ENCODE data around the gene CRYL1.

CRYL1 gene

GRCh38 chr13:20414546-20415305 lies 110.9 kb downstream of the CRYL1 start:
- no peaks in the 10 kb centered on the region for H3K27me3 ChIP-seq (ENCODE audit: control insufficient read depth, insufficient read depth, low read length)
- no CpG with 5 or more reads among the region's 45 CpGs for WGBS (ENCODE audit: insufficient coverage, insufficient read length)
- H3K4me1 ChIP-seq (ENCODE audit: control insufficient read depth, insufficient read depth, low read length): peaks cover 4% of the 10 kb centered on the region; the same call in 1 of the 2 replicates
- H3K4me3 ChIP-seq (ENCODE audit: low read length): no peak overlapping the region
- no peaks in the 10 kb centered on the region for H3K36me3 ChIP-seq (ENCODE audit: control insufficient read depth, insufficient read depth, low read length)
- DNase-seq (ENCODE audit: low read depth, low spot score): no peak
- no peak overlapping the region for H3K27ac ChIP-seq (ENCODE audit: low read length)
- H3K9me3 ChIP-seq (ENCODE audit: control insufficient read depth, insufficient read depth, low read length): no peaks in the 10 kb centered on the region

GRCh38 chr13:20412691-20413355 lies 112.8 kb downstream of the CRYL1 start:
- H3K36me3 ChIP-seq (ENCODE audit: control insufficient read depth, insufficient read depth, low read length): no peaks in the 10 kb centered on the region
- H3K9me3 ChIP-seq (ENCODE audit: control insufficient read depth, insufficient read depth, low read length): no peaks in the 10 kb centered on the region
- no CpG with 5 or more reads among the region's 7 CpGs for WGBS (ENCODE audit: insufficient coverage, insufficient read length)
- H3K4me1 ChIP-seq (ENCODE audit: control insufficient read depth, insufficient read depth, low read length): peaks cover 4% of the 10 kb centered on the region; the same call in 1 of the 2 replicates
- H3K4me3 ChIP-seq (ENCODE audit: low read length): no peak overlapping the region
- H3K27ac ChIP-seq (ENCODE audit: low read length): no peak overlapping the region
- DNase-seq (ENCODE audit: low read depth, low spot score): peak; percentile 64
- no peaks in the 10 kb centered on the region for H3K27me3 ChIP-seq (ENCODE audit: control insufficient read depth, insufficient read depth, low read length)

DNA sequence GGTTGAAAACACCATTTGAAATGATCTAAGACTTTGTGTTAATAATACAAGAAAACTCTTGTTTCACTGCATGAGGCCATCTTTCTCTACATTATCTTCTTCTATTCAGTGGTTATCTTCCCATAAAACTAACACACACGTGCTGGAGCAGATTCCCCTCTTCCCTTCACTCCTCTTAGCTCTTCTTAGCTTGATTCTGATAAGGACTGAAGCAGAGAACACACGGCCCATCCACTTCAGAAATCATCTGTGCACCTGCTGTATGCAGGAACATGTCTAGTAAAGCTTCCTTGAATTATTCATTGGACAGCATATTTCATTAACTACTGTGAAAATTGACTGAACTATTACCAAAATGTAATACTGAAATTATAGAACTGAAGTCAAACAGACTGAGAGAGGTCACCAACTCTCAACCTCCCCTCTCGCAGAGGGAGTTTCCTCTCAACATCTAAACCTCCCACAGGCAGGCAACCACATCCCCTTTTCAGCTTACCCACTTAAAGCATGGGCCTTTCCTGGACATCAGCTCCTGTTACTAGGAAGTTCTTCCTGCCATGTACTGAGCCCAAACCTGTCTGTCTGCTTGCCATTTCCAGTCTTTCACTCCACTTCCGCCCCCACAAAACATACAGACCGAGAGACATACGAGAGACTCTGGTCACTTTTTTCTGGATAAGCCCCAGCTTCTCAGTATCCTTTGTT lies 113.9 kb downstream of the CRYL1 start:
- no CpG with 5 or more reads among the region's 6 CpGs for WGBS (ENCODE audit: insufficient coverage, insufficient read length)

DNA sequence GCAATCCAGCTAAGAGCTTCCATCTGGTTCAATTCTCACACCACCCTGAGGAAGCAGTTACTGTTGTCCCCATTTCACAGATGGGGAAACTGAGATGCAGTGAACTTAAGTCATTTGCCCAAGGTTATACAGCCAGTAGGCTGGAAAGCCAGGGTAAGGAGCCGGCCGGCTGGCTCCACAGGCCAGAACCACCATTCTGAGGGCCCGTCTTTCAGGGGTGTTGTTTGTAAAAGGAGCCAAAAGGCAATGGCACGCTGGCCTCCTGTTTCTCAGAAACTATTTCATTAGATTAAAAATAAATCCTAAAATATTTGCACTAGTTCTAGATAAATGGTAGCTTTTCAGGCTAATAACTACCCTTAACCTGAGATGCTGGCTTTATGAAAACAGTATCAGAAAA lies 114.9 kb downstream of the CRYL1 start:
- no CpG with 5 or more reads among the region's 4 CpGs for WGBS (ENCODE audit: insufficient coverage, insufficient read length)
- H3K9me3 ChIP-seq (ENCODE audit: control insufficient read depth, insufficient read depth, low read length): no peaks in the 10 kb centered on the region
- no peak overlapping the region for H3K4me3 ChIP-seq (ENCODE audit: low read length)
- H3K27ac ChIP-seq (ENCODE audit: low read length): no peak overlapping the region
- DNase-seq (ENCODE audit: low read depth, low spot score): no peak
- H3K27me3 ChIP-seq (ENCODE audit: control insufficient read depth, insufficient read depth, low read length): no peaks in the 10 kb centered on the region
- H3K36me3 ChIP-seq (ENCODE audit: control insufficient read depth, insufficient read depth, low read length): no peaks in the 10 kb centered on the region
- H3K4me1 ChIP-seq (ENCODE audit: control insufficient read depth, insufficient read depth, low read length): peaks cover 4% of the 10 kb centered on the region; the same call in 1 of the 2 replicates

More for the DNA sequence above, 113.9 kb downstream of the CRYL1 start:
- no peak overlapping the region for H3K4me3 ChIP-seq (ENCODE audit: low read length)
- H3K27ac ChIP-seq (ENCODE audit: low read length): no peak overlapping the region
- no peaks in the 10 kb centered on the region for H3K36me3 ChIP-seq (ENCODE audit: control insufficient read depth, insufficient read depth, low read length)
- H3K27me3 ChIP-seq (ENCODE audit: control insufficient read depth, insufficient read depth, low read length): no peaks in the 10 kb centered on the region
- no peak for DNase-seq (ENCODE audit: low read depth, low spot score)
- H3K4me1 ChIP-seq (ENCODE audit: control insufficient read depth, insufficient read depth, low read length): peaks cover 4% of the 10 kb centered on the region; the same call in 1 of the 2 replicates
- H3K9me3 ChIP-seq (ENCODE audit: control insufficient read depth, insufficient read depth, low read length): no peaks in the 10 kb centered on the region

DNA sequence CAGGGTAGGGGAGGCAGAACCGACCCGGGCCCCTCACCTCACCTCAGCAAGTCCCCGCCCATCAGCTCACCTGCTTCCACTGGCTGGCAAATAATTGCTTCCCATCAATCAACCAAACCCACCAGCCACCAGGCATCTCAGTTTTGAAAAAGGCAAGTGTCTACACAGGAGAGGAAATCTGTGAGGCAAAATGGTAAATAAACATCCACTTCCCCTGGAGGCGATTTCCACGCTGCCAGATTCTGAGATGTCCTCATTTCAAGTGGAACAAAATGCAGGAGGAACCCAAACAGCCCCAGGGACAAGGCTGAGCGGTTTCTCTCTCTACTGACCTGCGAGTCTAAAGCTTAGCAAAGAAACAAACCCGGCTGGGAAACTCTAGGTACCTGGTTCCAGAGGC lies 117.5 kb downstream of the CRYL1 start:
- Histone ChIP-seq H3K4me3 (ENCODE audit: low read length) (no peak overlapping the region), H3K36me3 (ENCODE audit: control insufficient read depth, insufficient read depth, low read length) (no peaks in the 10 kb centered on the region), H3K27me3 (ENCODE audit: control insufficient read depth, insufficient read depth, low read length) (no peaks in the 10 kb centered on the region), H3K9me3 (ENCODE audit: control insufficient read depth, insufficient read depth, low read length) (no peaks in the 10 kb centered on the region), H3K4me1 (ENCODE audit: control insufficient read depth, insufficient read depth, low read length) (no peaks in the 10 kb centered on the region), H3K27ac (ENCODE audit: low read length) (no peak overlapping the region)
- WGBS (ENCODE audit: insufficient coverage, insufficient read length): no CpG with 5 or more reads among the region's 8 CpGs
- no peak for DNase-seq (ENCODE audit: low read depth, low spot score)

- WGBS (ENCODE audit: insufficient coverage, insufficient read length): no CpG with 5 or more reads among the region's 5 CpGs
- Histone ChIP-seq H3K9me3 (ENCODE audit: control insufficient read depth, insufficient read depth, low read length) (no peaks in the 10 kb centered on the region), H3K4me3 (ENCODE audit: low read length) (no peak overlapping the region)
These were observed 117.9 kb downstream of the CRYL1 start for GRCh38 chr13:20407759-20408158.

GRCh38 chr13:20405691-20406090 lies 120.0 kb downstream of the CRYL1 start:
- H3K4me1 ChIP-seq (ENCODE audit: control insufficient read depth, insufficient read depth, low read length): no peaks in the 10 kb centered on the region
- H3K9me3 ChIP-seq (ENCODE audit: control insufficient read depth, insufficient read depth, low read length): no peaks in the 10 kb centered on the region
- peak overlapping the region; percentile 4; the same call in 1 of the 2 replicates for H3K4me3 ChIP-seq (ENCODE audit: low read length)
- H3K36me3 ChIP-seq (ENCODE audit: control insufficient read depth, insufficient read depth, low read length): no peaks in the 10 kb centered on the region
- H3K27ac ChIP-seq (ENCODE audit: low read length): no peak overlapping the region
- H3K27me3 ChIP-seq (ENCODE audit: control insufficient read depth, insufficient read depth, low read length): no peaks in the 10 kb centered on the region
- WGBS (ENCODE audit: insufficient coverage, insufficient read length): no CpG with 5 or more reads among the region's 17 CpGs
- DNase-seq (ENCODE audit: low read depth, low spot score): no peak

More at GRCh38 chr13:20407759-20408158, 117.9 kb downstream of the CRYL1 start:
- Histone ChIP-seq H3K4me1 (ENCODE audit: control insufficient read depth, insufficient read depth, low read length) (no peaks in the 10 kb centered on the region), H3K36me3 (ENCODE audit: control insufficient read depth, insufficient read depth, low read length) (no peaks in the 10 kb centered on the region), H3K27ac (ENCODE audit: low read length) (no peak overlapping the region), H3K27me3 (ENCODE audit: control insufficient read depth, insufficient read depth, low read length) (no peaks in the 10 kb centered on the region)
- DNase-seq (ENCODE audit: low read depth, low spot score): no peak

DNA sequence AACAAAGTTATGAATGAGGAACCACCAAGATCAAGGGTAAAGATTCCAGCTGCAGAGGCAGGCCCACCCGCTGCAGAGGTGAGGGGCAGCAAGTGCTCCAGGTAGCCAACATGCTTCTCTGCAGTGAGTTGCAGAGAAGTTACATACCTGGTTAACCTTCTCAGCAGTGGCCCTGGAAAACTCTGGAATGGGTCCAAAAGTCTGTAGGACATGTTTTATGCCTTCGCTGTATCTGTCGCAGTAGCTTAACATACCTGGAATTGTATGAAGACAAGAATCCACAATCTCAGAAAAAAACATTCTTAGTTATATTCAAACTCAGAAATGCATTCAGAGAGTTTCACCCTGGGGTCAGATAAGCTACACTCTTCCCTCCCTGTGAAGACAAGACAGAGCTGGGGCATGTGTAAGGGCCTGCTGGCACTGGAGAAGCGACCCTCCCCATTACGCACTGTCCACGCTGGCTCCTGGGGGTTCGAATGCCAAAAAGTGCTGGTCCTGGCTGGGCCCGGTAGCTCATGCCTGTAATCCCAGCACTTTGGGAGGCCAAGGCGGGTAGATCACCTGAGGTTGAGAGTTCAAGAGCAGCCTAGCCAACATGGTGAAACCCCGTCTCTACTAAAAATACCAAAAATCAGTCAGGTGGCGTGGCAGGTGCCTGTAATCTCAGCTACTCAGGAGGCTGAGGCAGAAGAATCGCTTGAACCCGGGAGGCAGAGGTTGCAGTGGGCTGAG lies 121.0 kb downstream of the CRYL1 start:
- Histone ChIP-seq H3K27ac (ENCODE audit: low read length) (no peak overlapping the region), H3K9me3 (ENCODE audit: control insufficient read depth, insufficient read depth, low read length) (no peaks in the 10 kb centered on the region), H3K27me3 (ENCODE audit: control insufficient read depth, insufficient read depth, low read length) (no peaks in the 10 kb centered on the region), H3K4me3 (ENCODE audit: low read length) (no peak overlapping the region), H3K36me3 (ENCODE audit: control insufficient read depth, insufficient read depth, low read length) (no peaks in the 10 kb centered on the region), H3K4me1 (ENCODE audit: control insufficient read depth, insufficient read depth, low read length) (no peaks in the 10 kb centered on the region)
- no CpG with 5 or more reads among the region's 13 CpGs for WGBS (ENCODE audit: insufficient coverage, insufficient read length)
- DNase-seq (ENCODE audit: low read depth, low spot score): no peak

DNA sequence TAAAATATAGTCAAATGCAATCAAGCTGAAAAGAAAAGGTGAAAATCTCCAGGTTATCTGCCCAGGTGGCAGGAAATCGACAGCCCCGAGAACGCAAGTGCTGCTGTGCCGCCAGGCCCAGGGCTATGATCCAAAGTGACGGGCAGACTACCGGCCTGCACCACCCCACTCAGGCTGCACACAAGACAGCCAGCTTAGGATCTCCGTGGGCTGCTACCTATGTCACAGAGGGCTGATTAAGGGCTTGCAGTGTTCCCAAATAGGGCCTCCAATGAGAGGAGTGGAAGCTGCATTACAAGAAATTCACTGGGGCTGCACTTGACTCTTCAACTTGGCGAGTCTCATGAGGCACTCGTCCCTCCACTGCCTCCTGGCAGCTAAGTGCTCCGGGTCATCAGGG lies 121.8 kb downstream of the CRYL1 start:
- Histone ChIP-seq H3K4me3 (ENCODE audit: low read length) (no peak overlapping the region), H3K27me3 (ENCODE audit: control insufficient read depth, insufficient read depth, low read length) (no peaks in the 10 kb centered on the region), H3K36me3 (ENCODE audit: control insufficient read depth, insufficient read depth, low read length) (no peaks in the 10 kb centered on the region), H3K27ac (ENCODE audit: low read length) (no peak overlapping the region), H3K9me3 (ENCODE audit: control insufficient read depth, insufficient read depth, low read length) (no peaks in the 10 kb centered on the region), H3K4me1 (ENCODE audit: control insufficient read depth, insufficient read depth, low read length) (no peaks in the 10 kb centered on the region)
- no peak for DNase-seq (ENCODE audit: low read depth, low spot score)
- WGBS (ENCODE audit: insufficient coverage, insufficient read length): no CpG with 5 or more reads among the region's 10 CpGs

- no peak for DNase-seq (ENCODE audit: low read depth, low spot score)
- H3K4me3 ChIP-seq (ENCODE audit: low read length): no peak overlapping the region
- WGBS (ENCODE audit: insufficient coverage, insufficient read length): no CpG with 5 or more reads among the region's 5 CpGs
- H3K9me3 ChIP-seq (ENCODE audit: control insufficient read depth, insufficient read depth, low read length): no peaks in the 10 kb centered on the region
- no peaks in the 10 kb centered on the region for H3K36me3 ChIP-seq (ENCODE audit: control insufficient read depth, insufficient read depth, low read length)
- no peak overlapping the region for H3K27ac ChIP-seq (ENCODE audit: low read length)
- H3K4me1 ChIP-seq (ENCODE audit: control insufficient read depth, insufficient read depth, low read length): no peaks in the 10 kb centered on the region
- no peaks in the 10 kb centered on the region for H3K27me3 ChIP-seq (ENCODE audit: control insufficient read depth, insufficient read depth, low read length)
These were observed 122.8 kb downstream of the CRYL1 start for GRCh38 chr13:20402881-20403280.
